MV-4-11 (cell line): Measurements from ENCODE around the gene ARHGEF12.

ENCODE experiments used
- DNase-seq: peaks from one replicate; lab custom pipeline; 2025; lab: John Stamatoyannopoulos, UW

Gene ARHGEF12, protein sequence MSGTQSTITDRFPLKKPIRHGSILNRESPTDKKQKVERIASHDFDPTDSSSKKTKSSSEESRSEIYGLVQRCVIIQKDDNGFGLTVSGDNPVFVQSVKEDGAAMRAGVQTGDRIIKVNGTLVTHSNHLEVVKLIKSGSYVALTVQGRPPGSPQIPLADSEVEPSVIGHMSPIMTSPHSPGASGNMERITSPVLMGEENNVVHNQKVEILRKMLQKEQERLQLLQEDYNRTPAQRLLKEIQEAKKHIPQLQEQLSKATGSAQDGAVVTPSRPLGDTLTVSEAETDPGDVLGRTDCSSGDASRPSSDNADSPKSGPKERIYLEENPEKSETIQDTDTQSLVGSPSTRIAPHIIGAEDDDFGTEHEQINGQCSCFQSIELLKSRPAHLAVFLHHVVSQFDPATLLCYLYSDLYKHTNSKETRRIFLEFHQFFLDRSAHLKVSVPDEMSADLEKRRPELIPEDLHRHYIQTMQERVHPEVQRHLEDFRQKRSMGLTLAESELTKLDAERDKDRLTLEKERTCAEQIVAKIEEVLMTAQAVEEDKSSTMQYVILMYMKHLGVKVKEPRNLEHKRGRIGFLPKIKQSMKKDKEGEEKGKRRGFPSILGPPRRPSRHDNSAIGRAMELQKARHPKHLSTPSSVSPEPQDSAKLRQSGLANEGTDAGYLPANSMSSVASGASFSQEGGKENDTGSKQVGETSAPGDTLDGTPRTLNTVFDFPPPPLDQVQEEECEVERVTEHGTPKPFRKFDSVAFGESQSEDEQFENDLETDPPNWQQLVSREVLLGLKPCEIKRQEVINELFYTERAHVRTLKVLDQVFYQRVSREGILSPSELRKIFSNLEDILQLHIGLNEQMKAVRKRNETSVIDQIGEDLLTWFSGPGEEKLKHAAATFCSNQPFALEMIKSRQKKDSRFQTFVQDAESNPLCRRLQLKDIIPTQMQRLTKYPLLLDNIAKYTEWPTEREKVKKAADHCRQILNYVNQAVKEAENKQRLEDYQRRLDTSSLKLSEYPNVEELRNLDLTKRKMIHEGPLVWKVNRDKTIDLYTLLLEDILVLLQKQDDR (N-terminal part only)

DNA sequence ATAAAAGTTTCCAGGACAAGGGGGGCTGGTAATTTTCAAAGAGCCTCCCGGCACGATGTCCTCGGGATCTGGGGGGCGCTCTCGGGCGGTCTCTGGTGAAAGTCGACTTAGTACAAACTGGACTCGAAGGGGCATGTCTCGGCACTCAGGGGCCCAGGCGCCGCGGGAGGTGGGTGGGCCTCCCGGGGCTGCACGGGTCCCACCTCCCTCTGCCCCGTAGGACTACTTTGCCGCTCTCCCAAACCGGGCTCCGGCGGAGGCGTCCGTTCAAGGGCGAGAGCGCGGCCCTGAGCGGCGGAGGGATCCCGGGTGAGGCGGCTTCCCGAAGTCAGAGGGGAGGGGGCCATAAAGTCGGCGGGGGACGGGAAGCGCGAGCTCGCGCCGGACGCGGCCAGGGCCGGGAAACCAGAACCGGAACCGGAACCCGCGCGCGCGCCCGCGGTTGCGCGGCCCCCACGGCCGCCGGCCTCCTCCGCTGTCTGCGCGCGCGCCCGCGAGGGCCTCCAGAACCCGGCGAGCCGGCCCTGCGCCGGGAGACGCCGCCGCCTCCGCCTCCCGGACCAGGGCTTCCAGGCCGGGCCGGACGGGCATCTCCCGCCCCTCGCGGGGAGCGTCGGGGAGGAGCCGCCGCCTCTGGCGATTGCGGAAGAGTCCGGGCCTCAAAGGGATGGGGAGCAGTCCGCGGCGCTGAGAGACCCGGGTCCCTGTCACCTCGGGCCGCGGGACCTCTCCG is at the start of gene ARHGEF12:
ARHGEF12 (plus strand) TSS at position 506 of the 733 bp plus-strand sequence. CDS start 831 bp downstream, outside the sequence.
- peak; percentile 66 for DNase-seq

GRCh38 chr11:120288021-120288420 is 48.2 kb upstream of the ARHGEF12 start:
- DNase-seq = no peak

- peak; percentile 70 for DNase-seq
Measured at GRCh38 chr11:120289426-120289825, 46.8 kb upstream of the ARHGEF12 start.

- DNase-seq = no peak
Measured at GRCh38 chr11:120290956-120291355, 45.3 kb upstream of the ARHGEF12 start.

GRCh38 chr11:120293038-120293800 is 43.0 kb upstream of the ARHGEF12 start:
- DNase-seq = peak; percentile 58

- DNase-seq = no peak
Measured at GRCh38 chr11:120294096-120294495, 42.1 kb upstream of the ARHGEF12 start.

DNA sequence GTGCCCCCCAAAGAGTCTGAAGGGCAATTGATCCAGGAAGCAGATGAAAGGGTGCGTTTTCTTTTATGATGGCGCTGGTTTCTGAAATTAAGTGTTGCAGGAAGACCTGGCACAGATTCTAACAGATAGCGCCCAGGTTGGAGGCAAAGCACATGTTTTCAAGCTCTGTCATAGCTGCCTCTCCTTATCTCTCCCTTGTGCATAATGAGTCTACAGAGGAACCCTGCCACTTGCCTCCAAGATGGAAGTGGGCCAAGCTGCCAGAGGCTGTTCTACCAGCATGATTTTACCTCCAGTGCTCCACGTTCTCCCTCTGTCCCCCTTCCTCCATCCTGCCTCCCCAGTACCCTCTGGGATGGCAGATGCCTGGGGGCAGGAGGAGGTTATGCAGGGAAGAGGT is 41.1 kb upstream of the ARHGEF12 start:
- DNase-seq = no peak

DNA sequence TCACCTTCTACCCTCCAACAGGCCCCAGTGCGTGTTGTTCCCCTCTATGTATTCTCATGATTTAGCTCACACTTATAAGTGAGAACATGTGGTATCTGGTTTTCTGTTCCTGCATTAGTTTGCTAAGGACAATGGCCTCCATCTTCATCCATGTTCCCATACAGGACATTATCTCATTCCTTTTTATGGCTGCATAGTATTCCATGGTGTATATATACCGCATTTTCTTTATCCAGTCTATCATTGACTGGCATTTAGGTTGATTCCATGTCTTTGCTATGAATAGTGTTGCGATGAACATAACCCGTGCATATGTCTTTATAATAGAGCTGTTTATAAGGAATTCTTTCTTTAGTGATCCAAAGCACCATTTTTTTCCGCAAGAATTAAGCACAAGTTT is 39.7 kb upstream of the ARHGEF12 start:
- DNase-seq = no peak

- DNase-seq = no peak
Measured at GRCh38 chr11:120298461-120298860, 37.8 kb upstream of the ARHGEF12 start.

- no peak for DNase-seq
Measured at GRCh38 chr11:120302001-120302805, 34.0 kb upstream of the ARHGEF12 start.

- DNase-seq = peak; percentile 60
Measured at GRCh38 chr11:120303004-120303637, 33.1 kb upstream of the ARHGEF12 start.

DNA sequence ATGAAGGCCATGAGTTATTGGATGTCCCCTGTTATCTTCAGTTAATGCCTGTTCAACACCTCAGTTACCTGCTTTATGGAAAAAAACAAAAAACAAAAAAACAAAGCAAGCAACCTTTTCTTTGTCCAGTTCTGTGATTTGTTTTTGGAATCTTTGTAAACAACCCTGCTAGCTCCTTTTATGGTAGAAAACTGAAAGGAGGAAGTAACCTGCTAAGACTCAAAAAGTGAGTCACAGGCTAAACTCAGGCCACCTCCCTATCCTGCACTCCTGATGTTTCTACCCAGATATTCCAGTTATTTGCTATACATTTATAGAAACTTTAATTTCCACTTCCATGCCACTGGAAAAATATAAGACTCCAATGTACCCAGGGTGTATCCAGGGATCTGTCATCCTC is 31.7 kb upstream of the ARHGEF12 start:
- peak; percentile 13 for DNase-seq

DNA sequence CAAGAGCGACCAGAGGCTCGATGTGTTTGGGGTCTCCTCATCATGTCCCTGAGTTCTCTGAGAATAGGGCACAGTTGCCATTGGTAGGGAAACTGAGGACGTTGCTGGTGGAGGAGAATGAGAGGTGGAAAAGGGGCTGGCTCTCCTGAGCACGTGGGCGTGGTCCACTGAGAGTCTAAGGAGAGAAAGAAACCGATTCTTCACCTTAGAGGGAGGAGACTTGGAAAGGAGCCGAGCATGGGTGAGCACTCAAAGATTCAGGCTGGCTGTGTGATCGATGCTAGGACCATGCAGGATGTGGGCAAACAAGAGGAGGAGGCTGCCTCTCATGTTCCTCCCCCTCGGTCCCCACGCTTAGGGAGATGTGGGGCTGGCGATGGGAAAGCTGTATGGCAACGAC is 30.9 kb upstream of the ARHGEF12 start:
- DNase-seq = no peak

DNA sequence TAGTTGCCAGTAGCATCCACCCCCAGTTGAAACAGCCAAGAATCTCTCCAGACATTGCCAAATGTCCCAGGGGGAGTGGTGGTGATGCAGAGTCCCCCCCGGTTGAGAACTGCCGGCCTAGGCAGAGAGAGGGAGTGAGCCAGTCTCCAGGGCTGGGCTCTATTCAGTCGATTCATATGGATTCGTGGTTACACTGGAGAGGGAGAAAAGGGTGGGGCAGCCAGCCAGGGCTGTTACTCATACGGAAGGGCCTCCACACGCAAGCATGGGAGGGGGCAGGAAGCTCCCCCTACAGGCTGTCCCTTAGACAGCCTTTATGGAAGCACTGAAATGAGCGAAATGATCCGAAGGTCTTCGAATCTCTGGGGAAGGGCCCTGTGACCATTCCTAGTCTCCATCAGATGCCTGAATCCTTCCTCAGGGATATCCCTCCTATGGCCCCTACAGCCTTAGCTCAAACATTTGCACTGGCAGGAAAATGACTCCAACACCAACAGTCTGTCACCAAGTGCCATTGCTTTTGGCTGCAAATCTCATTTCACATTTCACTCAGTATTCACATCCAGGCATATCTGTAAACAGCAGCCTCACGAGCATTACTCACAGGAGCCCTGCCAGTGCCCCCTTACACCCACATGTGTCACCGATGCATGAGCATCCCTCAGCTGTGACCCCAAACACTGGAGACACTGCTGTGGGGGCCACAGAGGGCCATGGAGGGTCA is 29.5 kb upstream of the ARHGEF12 start:
- DNase-seq = peak; percentile 8

DNA sequence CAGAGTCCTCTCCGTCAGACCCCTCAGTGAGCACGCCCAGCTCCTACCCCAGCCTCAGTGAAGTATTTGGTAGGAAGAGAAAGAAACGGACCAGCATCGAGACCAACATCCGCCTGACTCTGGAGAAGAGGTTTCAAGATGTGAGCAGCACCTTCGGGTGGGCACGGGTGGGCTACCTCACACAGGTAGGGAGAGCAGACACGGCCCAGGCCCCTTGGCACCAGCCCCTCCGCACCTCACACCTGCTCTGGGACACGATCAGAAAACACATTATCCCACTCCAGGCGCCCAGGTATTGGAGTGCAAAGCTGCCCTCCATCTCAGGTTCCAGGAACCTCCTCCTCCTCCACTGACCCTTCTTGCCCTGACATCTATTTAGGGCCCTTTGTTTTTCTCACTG is 28.7 kb upstream of the ARHGEF12 start:
- no peak for DNase-seq

DNA sequence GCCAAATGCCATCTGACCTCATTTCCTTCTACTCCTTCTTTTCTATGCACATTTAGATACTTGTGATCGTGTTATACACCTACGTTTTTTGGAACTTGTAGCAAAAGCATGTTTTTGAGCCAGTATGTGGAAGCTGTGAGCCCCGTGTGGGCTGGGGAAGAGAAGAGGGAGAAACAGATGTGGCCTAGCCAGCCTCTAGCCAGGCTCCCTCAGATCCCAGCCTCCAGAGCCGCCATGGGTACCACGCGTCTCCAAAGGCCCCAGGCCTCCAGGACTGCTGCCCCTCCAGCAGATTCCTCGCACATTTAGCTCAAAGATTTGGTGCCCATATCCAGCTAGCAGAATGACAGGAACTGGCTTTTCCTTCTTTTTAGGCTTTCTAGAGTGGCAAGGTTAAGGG is 28.1 kb upstream of the ARHGEF12 start:
- DNase-seq = no peak

- DNase-seq = no peak
Measured at GRCh38 chr11:120310870-120311269, 25.3 kb upstream of the ARHGEF12 start.

DNA sequence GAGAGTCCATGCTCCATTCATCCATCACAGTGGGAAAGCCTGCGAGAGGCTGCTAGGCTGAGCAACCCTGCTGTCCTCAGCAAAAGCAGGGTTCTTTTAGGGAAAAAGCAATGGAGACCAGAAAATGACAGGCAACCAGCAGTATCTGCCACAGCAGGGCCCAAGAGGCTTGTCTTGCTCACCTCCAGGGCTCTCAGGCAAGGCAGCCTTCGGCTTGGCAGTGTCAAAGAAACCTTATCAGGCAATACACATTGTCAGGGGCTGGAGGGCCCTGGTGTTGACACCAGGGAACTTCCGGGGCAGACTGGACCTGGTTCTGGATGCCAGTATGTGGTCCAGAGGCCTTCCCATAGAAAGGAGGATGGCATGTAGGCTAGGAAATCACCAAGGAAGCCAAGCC is 21.4 kb upstream of the ARHGEF12 start:
- DNase-seq = no peak
